ENCODE data around the gene XRRA1. TPM values are rescaled to one million over a fixed set of nuclear protein-coding genes. Genes with fewer than 3 reads are reported as not detected.
"Not testable (repeated sequence)": the region's sequence is repeated elsewhere in the genome, so short reads cannot be mapped to it uniquely, and the experiment has no call there.

XRRA1 gene
- polyA plus RNA-seq, 3 donors, result 7.4 to 13.6 (median 13.0) TPM

DNA sequence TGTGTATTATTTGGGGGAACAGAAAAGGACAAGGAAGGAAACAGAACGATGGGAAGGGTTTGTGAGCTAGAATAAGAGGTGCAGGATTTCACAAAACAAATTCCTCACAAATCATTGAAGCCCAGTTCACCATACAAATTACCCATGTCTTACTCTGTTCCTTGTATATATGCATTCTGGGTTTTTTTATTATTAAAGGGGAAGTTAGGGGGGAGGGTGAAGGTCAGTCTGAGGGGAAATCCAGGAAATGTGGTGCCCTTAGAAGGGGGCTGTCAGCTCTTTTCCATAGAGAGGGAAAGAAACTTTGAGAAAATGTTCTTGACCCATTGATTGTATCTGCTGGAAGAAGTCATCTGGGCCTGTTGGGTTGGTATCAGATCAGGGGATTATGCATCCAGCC lies 109.4 kb downstream of the XRRA1 start:
- no peak for DNase-seq (ENCODE audit: low read depth in 3 of 3, low spot score in 2 of 3)

DNA sequence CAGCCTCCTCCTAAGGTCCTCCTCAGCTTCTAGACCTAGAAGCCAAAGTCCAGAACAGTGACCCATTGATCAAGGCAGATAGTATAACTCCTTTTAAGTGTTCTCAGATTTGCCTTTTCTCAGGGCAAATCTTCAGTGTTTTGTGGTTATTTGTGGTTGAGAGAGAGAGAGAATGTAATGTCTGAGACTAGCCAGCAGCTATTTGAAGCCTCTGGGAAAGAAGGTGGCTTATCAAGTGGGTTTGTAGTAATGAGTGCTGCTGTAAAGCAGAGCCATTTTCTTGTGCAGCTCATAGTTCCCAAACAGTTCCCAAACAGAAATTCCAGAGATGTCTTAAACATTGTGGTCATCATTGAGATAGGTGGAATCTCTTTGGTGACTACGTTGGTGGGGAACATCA lies 110.7 kb downstream of the XRRA1 start:
- DNase-seq (ENCODE audit: low read depth in 3 of 3, low spot score in 2 of 3), result no peak

DNA sequence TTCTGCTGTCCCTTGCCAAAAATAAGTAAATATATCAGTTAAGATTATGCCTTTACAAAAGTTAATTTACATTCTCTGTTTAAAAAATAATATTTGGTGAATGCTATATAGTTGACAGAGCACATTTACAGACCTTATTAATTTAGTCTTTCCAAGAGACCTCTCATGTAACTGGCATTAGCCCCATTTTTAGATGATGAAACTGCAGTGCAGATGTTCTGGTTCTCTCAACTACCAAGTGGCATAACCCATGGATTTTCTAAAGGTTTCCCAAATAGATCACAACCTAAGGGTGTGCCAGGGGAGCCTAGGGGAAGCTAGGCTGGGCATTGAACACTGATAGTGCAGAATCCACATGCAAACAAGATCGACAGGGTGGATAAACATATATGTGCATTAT lies 111.7 kb downstream of the XRRA1 start:
- no peak for DNase-seq (ENCODE audit: low read depth in 3 of 3, low spot score in 2 of 3)

DNA sequence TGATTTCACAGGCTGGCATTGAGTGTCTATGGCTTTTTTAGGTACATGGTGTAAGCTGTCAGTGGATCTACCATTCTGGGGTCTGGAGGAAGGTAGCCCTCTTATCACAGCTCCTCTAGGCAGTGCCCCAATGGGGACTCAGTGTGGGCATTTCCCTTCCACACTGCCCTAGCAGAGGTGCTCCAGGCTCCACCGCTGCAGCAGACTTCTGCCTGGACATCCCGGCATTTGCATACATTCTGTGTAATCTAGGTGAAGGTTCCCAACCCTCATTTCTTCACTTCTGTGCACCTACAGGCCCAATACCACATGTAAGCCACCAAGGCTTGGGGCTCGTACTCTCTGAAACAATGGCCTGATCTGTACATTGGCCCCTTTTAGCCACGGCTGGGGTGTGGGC lies 122.0 kb downstream of the XRRA1 start:
- no peak for DNase-seq (ENCODE audit: low read depth in 3 of 3, low spot score in 2 of 3)

DNA sequence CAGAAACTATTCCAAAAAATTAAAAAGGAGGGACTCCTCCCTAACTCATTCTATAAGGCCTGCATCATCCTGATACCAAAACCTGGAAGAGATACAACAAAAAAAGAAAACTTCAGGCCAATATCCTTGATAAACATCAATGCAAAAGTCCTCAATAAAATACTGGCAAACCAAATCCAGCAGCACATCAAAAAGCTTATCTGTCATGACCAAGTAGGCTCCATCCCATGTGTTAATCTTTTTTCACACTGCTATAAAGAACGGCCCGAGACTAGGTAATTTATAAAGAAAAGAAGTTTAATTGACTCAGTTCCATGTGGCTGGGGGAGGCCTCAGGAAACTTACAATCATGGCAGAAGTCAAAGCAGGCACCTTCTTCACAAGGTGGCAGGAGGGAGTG lies 123.3 kb downstream of the XRRA1 start:
- not testable (repeated sequence) for DNase-seq (ENCODE audit: low read depth in 3 of 3, low spot score in 2 of 3)

DNA sequence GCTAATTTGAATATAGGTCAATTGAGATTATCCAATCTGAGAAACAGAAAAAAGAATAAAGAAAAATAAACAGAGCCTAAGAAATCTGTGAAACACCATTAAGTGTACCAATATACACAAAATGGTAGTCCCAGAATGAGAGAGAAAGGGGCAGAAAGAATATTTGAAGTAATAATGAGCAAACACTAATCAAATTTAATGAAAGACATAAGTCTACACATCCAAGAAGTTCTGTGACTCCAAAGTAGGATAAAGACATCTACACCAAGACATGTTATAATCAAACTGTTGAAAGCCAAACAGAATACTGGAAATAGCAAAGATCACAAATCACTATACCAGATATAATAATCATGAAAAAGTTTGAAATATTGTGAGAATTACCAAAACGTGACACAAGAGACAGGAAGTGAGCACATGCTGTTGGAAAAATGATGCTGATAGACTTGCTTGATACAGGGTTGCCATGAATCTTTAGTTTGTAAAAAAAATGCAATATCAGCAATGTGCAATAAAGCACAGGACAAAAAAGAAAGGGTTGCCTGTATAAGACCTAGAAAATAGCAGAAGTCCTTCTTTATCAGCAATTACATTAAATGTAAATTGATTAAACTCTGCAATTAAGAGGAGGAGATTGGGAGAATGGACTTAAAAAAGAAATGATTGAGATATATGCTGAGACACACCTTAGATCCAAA lies 124.5 kb downstream of the XRRA1 start:
- DNase-seq (ENCODE audit: low read depth in 3 of 3, low spot score in 2 of 3), result no peak

DNA sequence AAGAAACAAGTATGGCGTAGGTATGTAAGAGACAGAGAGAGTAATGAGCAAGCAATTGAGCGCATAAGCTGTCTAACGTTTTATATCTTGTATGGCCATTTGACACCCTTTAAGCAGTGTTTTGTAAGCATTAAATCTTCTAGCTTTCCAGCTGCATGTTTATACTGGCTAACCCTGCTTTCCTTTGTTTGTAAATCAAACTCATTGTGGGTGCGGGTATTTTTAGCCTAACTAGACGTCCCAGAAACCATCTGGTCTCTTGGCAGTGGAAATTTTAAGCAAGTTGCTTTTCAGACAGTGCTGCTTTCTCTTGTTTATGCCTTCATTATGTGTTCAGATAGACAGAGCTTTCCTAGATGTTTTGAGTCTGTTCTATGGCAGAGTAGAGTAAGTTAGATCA lies 126.7 kb downstream of the XRRA1 start:
- peak; percentile 71 to 85 (median 83) for DNase-seq (ENCODE audit: low read depth in 3 of 3, low spot score in 2 of 3)

DNA sequence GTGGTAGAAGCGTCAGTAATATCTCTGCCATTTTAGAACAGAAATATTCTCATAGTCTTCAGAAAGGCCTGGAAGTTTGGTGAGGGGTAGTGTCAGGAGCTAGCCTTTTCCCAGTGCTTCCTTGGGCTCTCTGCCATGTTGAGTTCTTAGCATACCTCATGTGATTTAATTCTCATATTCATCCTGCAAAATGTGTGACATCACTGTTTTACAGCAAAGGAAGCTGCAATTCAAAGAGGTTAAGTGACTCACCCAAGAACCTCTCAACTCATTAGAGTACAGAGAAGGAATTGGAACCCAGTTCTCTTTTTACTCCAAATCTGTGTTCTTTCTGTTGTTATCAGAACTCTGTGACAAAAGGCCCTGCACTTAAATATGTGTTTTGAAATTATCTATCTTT lies 128.1 kb downstream of the XRRA1 start:
- DNase-seq (ENCODE audit: low read depth in 3 of 3, low spot score in 2 of 3), result no peak

DNA sequence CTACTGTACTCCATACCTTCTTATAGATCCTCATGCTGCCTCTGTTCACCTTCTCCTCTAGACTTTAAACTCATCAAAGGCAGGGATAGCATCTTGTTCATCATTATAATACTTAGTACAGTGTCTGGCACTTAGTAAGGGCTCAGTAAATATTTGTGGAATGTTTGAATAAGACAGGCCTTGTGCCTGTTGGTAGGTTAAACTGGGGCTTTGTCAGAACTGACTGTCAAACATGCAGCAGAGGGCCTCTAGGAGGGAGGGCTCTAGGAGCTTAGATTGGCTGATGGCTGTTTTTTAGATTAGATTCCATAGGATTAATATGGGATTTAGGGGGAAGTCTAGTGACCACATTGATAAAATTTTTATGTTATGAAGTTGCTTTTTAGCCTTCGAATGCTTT lies 129.5 kb downstream of the XRRA1 start:
- no peak for DNase-seq (ENCODE audit: low read depth in 3 of 3, low spot score in 2 of 3)

DNA sequence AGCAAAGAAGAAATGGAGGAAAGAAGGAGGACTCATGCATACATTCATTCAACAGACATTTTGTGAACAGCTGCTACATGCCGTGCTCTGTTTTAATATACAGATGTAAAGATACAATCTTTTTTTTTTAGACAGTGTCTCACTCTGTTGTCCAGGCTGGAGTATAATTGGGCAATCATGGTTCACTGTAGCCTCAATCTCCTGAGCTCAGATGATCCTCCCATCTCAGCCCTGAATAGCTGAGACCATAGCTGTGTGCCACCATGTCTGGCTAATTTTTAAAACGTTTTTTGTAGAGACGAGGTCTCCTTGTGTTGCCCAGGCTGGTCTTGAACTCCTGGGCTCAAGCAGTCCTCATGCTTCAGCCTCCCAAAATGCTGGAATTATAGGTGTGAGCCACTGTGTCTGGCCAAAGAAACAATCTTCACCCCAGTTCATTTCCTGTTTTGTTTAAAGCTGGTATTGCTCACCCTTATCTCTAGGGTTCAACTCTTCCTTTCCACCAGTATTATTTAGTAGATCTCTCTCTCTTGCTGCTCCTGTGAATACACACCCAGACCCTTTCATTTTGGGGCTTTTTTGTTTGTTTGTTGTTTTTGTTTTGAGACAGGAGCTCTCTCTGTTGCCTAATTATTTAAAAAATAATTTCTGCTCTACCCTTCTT lies 130.5 kb downstream of the XRRA1 start:
- no peak for DNase-seq (ENCODE audit: low read depth in 3 of 3, low spot score in 2 of 3)

DNA sequence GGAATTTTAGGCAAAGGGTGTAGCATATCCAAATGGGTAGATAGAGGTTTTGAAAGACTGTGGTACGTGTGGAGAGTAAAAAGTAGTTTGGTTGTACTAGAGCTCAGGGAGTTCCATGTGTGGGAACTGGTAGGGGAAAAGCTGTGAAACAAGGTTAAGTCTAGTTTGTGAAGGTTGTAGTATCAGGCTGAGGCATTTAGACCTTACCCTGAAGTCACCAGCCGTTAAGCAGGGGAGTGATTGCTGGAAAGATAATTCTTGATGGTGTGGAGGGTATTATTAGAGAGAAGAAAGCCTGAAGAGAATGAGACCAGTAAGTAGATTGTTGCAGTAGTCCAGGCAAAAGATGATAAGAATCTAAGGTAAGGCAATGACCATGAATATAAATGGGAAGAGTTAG lies 132.2 kb downstream of the XRRA1 start:
- DNase-seq (ENCODE audit: low read depth in 3 of 3, low spot score in 2 of 3), result no peak

DNA sequence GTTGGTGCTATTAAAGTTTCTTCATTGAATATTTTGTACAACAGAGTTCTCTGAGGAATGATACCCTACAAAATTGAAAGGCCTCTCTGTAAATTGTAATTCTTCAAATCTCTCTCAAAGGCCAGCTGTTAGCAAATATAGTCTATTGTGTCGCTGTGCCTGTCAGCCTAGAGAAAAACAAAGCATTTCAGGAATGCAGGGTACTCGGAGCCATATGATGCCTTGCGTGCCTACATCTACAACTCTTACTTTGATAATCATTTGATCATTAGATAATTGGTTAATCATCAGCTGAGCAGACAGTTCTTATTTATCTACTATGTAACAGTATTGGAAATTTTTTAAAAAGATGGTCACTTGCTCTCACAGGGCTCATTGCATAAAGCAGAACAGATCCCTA lies 132.9 kb downstream of the XRRA1 start:
- DNase-seq (ENCODE audit: low read depth in 3 of 3, low spot score in 2 of 3), result no peak

DNA sequence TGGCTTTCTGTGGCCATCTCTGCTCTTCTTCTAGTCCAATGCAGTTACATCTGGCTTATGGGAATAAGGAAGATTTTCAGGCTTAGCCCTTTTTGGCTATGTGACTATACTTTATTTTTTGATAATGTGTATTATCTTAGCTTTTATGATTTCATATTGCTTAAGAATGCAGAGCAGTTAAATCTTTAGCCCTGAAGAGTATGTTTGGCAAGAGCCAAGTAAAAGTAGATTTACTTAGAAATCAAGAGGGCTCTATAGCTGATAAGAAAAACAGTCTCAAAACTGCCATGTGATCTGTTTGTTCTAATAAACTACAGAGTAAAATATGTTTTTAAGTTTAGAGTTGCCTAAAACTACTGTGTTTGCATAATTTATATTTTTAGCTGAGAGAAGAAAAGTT lies 139.1 kb downstream of the XRRA1 start:
- DNase-seq (ENCODE audit: low read depth in 3 of 3, low spot score in 2 of 3), result no peak

DNA sequence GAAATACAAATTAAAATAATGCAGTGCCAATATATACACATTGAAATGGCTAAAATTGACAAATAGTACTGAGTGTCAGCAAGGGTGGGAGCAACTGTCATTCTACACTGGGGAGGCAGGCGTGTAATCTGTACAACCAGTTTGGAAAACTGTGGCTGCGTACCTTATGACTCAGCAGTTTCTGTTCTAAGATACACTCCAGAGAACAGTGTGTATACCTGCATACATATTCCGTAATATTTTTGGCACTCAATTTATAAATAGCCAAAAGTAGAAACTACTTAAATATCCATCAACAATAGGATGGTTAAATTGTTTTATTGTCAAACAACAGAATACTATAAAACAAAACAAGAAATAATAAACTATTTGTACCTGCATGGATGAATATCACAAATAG lies 142.6 kb downstream of the XRRA1 start:
- DNase-seq (ENCODE audit: low read depth in 3 of 3, low spot score in 2 of 3), result no peak

DNA sequence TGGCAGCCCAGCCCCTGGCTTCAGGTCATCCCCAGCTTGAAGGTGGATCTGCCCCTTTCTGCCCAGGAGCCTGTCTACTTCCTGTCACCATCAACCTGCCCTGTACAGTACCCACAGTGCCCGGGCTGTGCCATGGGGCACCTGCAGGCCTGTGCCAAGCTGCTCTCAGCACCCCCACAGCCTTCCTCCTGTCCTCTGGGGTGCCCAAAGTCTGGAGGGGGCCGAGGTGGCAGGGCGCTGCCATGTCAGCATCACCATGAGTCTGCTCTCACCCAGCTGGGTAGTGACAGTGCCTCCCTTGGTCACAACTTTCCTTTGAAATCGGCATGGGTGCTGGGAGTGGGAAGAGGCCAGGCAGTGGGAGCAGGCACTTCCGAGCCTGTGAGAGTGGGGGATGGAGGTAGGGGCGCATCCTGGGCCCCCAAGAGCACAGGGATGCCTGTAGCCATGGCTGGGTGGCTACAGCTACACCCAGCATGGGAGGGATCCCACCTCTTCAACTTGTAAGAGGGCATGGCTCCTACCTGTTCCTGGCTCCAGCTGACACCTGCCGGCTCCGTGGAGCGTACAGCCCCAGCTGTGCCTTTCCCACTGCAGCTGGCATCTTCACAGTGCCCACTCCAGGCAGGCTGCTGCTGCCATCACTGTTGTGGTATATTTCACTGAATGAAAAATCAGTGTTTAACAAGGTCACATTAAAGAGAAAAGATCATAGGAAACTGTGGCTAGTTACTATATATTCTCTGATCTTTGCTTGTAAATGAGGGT lies 157.4 kb downstream of the XRRA1 start:
- no peak for DNase-seq (ENCODE audit: low read depth in 3 of 3, low spot score in 2 of 3)

Other genes with a start within 250 kb of the XRRA1 start
- under 1 TPM; 0.24 to 0.50 (median 0.25) TPM for gene CHRDL2, start 217.7 kb downstream of the XRRA1 start, polyA plus RNA-seq (ENCODE audit: insufficient read length in 3 of 3)
- 10 to 100 TPM; 16.2 to 20.1 (median 16.6) TPM for gene RNF169, start 200.2 kb downstream of the XRRA1 start, polyA plus RNA-seq (ENCODE audit: insufficient read length in 3 of 3)
- gene SPCS2, start 175 bp upstream of the XRRA1 start, polyA plus RNA-seq (ENCODE audit: insufficient read length in 3 of 3), result 100 to 1,000 TPM; 201 to 218 (median 218) TPM
- gene NEU3, start 39.8 kb upstream of the XRRA1 start, polyA plus RNA-seq (ENCODE audit: insufficient read length in 3 of 3), result 1 to 10 TPM; 9.3 to 9.4 (median 9.3) TPM
- gene OR2AT4, start 147.8 kb upstream of the XRRA1 start, polyA plus RNA-seq (ENCODE audit: insufficient read length in 3 of 3), result under 1 TPM in 1 of 3 donors, not detected in 2; 0.04 TPM
- gene SLCO2B1, start 202.0 kb upstream of the XRRA1 start, polyA plus RNA-seq (ENCODE audit: insufficient read length in 3 of 3), result 1 to 10 TPM; 6.6 to 8.3 (median 6.7) TPM